Activated CD8-positive, alpha-beta T cell treated with anti-CD3 and anti-CD28 coated beads for 36 hours (primary cell): ENCODE data around the gene TBRG1. TPM values are rescaled to one million over a fixed set of nuclear protein-coding genes. Genes with fewer than 3 reads are reported as not detected.

Experiments used
- ATAC-seq: fragments of 200-7000 bp; cut with Tn5 transposase; one replicate; pipeline ENCODE4 v1.10.0; 2021; ENCODE audit warnings: mild to moderate bottlenecking, moderate library complexity
- CTCF ChIA-PET: fragments of 350-600 bp; sonication (Branson Sonifier 250); formaldehyde crosslinking; loops from one replicate; lab custom pipeline; 2021; ENCODE audit warnings: antibody characterized with exemption; lab: Charles Lee
- POLR2A ChIA-PET: fragments of 350-600 bp; sonication (Branson Sonifier 250); formaldehyde crosslinking; loops from one replicate; lab custom pipeline; 2021; ENCODE audit warnings: antibody characterized with exemption; lab: Charles Lee
- DNase-seq: peaks from one replicate; pipeline ENCODE4 v3.0.0-alpha.2; 2020
- H3K27ac Mint-ChIP-seq: one replicate; pipeline ENCODE4 v1.8.0; 2021; ENCODE audit warnings: mild to moderate bottlenecking, mixed read lengths
- H3K27me3 Mint-ChIP-seq: one replicate; pipeline ENCODE4 v1.8.0; 2021; ENCODE audit warnings: mixed read lengths
- H3K36me3 Mint-ChIP-seq: one replicate; pipeline ENCODE4 v1.8.0; 2021; ENCODE audit warnings: low read depth, mixed read lengths
- H3K4me1 Mint-ChIP-seq: one replicate; pipeline ENCODE4 v1.8.0; 2021; ENCODE audit warnings: low read depth, mixed read lengths
- H3K4me3 Mint-ChIP-seq: one replicate; pipeline ENCODE4 v1.8.0; 2021; ENCODE audit warnings: mild to moderate bottlenecking, moderate library complexity, mixed read lengths
- H3K9me3 Mint-ChIP-seq: one replicate; pipeline ENCODE4 v1.8.0; 2021; ENCODE audit warnings: mixed read lengths
- intact Hi-C: fragments of 100-400 bp; cut with micrococcal nuclease; formaldehyde crosslinking; loops from one replicate; pipeline ENCODE4 v1.10.0; 2022
- total RNA-seq, 2 experiments: library from RNA; stranded (reverse); gene quantifications; one replicate each; pipeline ENCODE4 v1.2.3, GENCODE V29; 2021
- TF ChIP-seq, protein P1 (sequence below): fragments of 200-600 bp; IDR thresholded peaks from one replicate; pipeline ENCODE4 v1.8.0; 2022; ENCODE audit warnings: antibody characterized with exemption, mild to moderate bottlenecking

The TBRG1 gene
- total RNA-seq, 2 experiments from 2014 or later = 31.9 to 32.1 TPM

DNA sequence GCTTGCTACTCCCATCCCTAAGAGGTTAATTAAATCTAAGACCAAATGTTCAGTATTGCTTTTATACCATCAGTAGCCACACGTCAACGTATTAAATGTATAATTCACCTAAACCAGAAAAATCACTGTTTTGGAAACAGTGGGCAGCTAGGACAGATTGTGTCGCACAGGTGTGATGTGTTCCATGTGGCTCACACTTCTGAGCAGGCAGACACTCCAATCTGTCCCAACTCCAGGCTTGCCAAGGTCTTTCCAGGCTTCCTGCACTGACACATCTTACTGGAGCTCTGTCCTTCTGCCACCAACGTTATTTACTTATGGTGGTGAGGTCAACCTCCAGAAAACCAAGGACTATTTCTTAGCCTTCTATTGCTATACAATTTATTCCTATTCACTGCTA, 39.4 kb downstream of the TBRG1 start:
- Mint-ChIP-seq H3K9me3 (no peaks in the 10 kb centered on the region), H3K27me3 (no peaks in the 10 kb centered on the region), H3K36me3 (peaks cover 4% of the 10 kb centered on the region), H3K4me1 (no peaks in the 10 kb centered on the region), H3K4me3 (no peak overlapping the region), H3K27ac (no peak overlapping the region)
- ATAC-seq (no peak), DNase-seq (no peak)
- ChIA-PET CTCF (interaction anchor here (0.9 to 2.3 kb wide), 4 partner anchors 101 to 176 kb away, joined by 3 to 13 read pairs (median 6); no protein-coding TSS in a partner anchor), POLR2A (no interaction called here)
- TF ChIP-seq, protein P1, sequence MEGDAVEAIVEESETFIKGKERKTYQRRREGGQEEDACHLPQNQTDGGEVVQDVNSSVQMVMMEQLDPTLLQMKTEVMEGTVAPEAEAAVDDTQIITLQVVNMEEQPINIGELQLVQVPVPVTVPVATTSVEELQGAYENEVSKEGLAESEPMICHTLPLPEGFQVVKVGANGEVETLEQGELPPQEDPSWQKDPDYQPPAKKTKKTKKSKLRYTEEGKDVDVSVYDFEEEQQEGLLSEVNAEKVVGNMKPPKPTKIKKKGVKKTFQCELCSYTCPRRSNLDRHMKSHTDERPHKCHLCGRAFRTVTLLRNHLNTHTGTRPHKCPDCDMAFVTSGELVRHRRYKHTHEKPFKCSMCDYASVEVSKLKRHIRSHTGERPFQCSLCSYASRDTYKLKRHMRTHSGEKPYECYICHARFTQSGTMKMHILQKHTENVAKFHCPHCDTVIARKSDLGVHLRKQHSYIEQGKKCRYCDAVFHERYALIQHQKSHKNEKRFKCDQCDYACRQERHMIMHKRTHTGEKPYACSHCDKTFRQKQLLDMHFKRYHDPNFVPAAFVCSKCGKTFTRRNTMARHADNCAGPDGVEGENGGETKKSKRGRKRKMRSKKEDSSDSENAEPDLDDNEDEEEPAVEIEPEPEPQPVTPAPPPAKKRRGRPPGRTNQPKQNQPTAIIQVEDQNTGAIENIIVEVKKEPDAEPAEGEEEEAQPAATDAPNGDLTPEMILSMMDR = no peak
- intact Hi-C loops = no loop called here

DNA sequence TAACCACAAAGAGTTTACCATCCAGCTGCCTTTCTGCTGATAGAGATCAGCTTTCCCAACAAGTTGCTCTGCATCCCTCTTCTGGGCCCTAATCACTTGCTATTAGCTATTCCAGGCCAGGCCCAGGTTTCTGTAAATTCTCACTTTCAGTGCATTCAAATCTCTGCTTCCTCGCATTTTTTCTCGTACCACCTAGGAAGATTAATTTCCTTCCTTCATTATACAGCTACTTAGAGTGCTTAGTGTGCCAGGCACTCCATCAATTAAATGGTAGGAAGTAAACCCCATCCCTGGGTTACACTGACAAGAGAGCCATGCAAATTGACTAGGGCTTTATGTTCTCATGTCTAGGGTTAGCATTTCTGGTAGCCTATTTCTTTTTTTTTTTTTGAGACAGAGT, 41.2 kb downstream of the TBRG1 start:
- DNase-seq = no peak
- H3K9me3 Mint-ChIP-seq = no peaks in the 10 kb centered on the region
- TF ChIP-seq, protein P1 = no peak
- intact Hi-C loops = no loop called here
- no peak overlapping the region for H3K27ac Mint-ChIP-seq
- no peaks in the 10 kb centered on the region for H3K4me1 Mint-ChIP-seq
- no peak overlapping the region for H3K4me3 Mint-ChIP-seq
- no peak for ATAC-seq
- peaks cover 4% of the 10 kb centered on the region for H3K36me3 Mint-ChIP-seq
- H3K27me3 Mint-ChIP-seq = no peaks in the 10 kb centered on the region
- POLR2A ChIA-PET = no interaction called here
- CTCF ChIA-PET = interaction anchor here (0.9 to 2.0 kb wide), 5 partner anchors 11 to 173 kb away, joined by 3 to 13 read pairs (median 5); no protein-coding TSS in a partner anchor

DNA sequence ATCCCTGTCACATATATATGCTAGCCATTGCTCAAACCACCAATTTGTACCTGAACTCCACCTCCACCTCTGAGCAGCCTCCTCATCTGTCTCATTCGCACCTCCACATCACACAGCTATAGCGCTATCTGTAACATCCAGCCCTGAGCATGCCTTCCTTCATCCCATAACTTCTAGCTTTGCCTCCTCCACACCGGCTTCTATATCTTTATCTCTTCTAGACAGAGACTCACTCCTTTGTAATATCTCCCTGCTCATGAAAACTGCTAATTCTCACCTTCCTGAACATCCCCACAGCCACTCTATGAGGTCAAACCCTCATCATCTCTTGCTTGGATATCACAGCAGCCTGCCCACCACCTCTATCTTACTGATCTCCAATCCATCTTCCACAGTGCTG, 44.9 kb downstream of the TBRG1 start:
- Mint-ChIP-seq H3K4me1 (peaks cover 15% of the 10 kb centered on the region), H3K27me3 (no peaks in the 10 kb centered on the region), H3K4me3 (no peak overlapping the region), H3K36me3 (peaks cover 4% of the 10 kb centered on the region), H3K9me3 (no peaks in the 10 kb centered on the region), H3K27ac (no peak overlapping the region)
- ATAC-seq = no peak
- TF ChIP-seq, protein P1 = no peak
- ChIA-PET POLR2A (no interaction called here), CTCF (interaction anchor here (1.2 to 4.3 kb wide), 4 partner anchors 18 to 132 kb away, joined by 3 to 43 read pairs (median 4); partner anchors contain the start of gene MSANTD2)
- DNase-seq = no peak
- intact Hi-C loops = no loop called here

DNA sequence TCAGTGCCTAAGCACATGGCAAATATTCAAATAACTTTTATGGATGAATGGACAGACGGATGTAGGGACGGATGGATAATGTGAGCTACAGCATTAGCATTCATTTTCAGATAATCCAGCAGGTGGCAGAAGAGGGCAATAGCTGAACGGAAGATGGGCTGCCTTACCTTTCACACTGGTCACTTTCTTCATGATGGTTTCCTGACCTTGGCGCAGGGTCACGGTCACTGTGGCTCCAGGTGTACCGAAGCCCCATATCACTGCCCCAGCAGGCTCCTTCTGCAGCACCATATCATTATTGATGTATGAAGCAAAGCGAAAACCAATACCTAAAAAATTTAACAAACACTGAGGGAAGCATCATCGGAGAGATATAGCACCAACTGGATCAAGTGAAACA, 46.5 kb downstream of the TBRG1 start:
- Mint-ChIP-seq H3K27ac (no peak overlapping the region), H3K9me3 (no peaks in the 10 kb centered on the region), H3K27me3 (no peaks in the 10 kb centered on the region), H3K4me3 (no peak overlapping the region), H3K4me1 (peaks cover 22% of the 10 kb centered on the region), H3K36me3 (peaks cover 4% of the 10 kb centered on the region)
- ChIA-PET CTCF (interaction anchor here (0.6 to 4.3 kb wide), 39 partner anchors 9 to 291 kb away, joined by 3 to 92 read pairs (median 5); partner anchors contain the start of genes ESAM, MSANTD2, ROBO3 and TBRG1), POLR2A (interaction anchor here (1.3 kb wide), 1 partner anchor 168 kb away, joined by 3 read pairs; no protein-coding TSS in a partner anchor)
- DNase-seq = peak; percentile 50
- peak; percentile 18 for ATAC-seq
- intact Hi-C loops = loop anchor here (1.0 kb wide), 2 partner anchors 94 to 168 kb away; no protein-coding TSS in a partner anchor
- TF ChIP-seq, protein P1 = peak; percentile 85

DNA sequence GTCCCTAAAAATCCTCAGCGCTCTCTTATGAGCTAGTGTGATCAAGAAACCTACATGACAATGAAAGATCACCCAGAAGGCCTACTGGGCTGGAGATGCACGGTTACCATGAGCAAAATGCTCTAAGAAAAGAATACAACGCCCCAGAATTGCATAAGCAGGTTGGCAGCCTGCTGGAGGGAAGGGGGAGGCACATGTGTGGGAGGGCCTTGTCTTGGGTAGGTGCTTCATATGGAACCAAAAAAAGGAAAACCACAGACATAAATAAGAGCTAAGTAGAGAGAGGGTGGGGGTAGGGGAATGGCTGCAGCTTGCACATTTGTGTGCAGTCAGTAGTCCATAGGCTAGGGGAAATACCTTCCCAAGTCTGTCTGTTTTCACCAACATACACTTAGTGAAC, 48.1 kb downstream of the TBRG1 start:
- Mint-ChIP-seq H3K27me3 (no peaks in the 10 kb centered on the region), H3K9me3 (no peaks in the 10 kb centered on the region), H3K4me3 (no peak overlapping the region), H3K4me1 (peaks cover 30% of the 10 kb centered on the region), H3K27ac (peak overlapping the region; percentile 10), H3K36me3 (peaks cover 2% of the 10 kb centered on the region)
- ATAC-seq (peak; percentile 11), DNase-seq (peak; percentile 61)
- CTCF ChIA-PET = interaction anchor here (0.9 to 4.3 kb wide), 19 partner anchors 26 to 283 kb away, joined by 3 to 92 read pairs (median 15); partner anchors contain the start of genes ESAM, MSANTD2 and ROBO3
- intact Hi-C loops = loop anchor here (5.0 kb wide), 1 partner anchor 77 kb away; no protein-coding TSS in a partner anchor
- TF ChIP-seq, protein P1 = no peak
- POLR2A ChIA-PET = interaction anchor here (1.1 to 1.4 kb wide), 3 partner anchors 52 to 128 kb away, joined by 3 to 4 read pairs (median 3); no protein-coding TSS in a partner anchor
